HG03045 (cell line): ENCODE results near the gene SEPHS1.
"Not testable (repeated sequence)": the region's sequence is repeated elsewhere in the genome, so short reads cannot be mapped to it uniquely, and the experiment has no call there.

Source experiments
- ATAC-seq: cut with Tn5 transposase; IDR thresholded peaks from one replicate; pipeline ENCODE4 v1.9.1; 2021; ENCODE audit warnings: mild to moderate bottlenecking, moderate library complexity; ENCODE audit not compliant: unreplicated experiment

The SEPHS1 gene

DNA sequence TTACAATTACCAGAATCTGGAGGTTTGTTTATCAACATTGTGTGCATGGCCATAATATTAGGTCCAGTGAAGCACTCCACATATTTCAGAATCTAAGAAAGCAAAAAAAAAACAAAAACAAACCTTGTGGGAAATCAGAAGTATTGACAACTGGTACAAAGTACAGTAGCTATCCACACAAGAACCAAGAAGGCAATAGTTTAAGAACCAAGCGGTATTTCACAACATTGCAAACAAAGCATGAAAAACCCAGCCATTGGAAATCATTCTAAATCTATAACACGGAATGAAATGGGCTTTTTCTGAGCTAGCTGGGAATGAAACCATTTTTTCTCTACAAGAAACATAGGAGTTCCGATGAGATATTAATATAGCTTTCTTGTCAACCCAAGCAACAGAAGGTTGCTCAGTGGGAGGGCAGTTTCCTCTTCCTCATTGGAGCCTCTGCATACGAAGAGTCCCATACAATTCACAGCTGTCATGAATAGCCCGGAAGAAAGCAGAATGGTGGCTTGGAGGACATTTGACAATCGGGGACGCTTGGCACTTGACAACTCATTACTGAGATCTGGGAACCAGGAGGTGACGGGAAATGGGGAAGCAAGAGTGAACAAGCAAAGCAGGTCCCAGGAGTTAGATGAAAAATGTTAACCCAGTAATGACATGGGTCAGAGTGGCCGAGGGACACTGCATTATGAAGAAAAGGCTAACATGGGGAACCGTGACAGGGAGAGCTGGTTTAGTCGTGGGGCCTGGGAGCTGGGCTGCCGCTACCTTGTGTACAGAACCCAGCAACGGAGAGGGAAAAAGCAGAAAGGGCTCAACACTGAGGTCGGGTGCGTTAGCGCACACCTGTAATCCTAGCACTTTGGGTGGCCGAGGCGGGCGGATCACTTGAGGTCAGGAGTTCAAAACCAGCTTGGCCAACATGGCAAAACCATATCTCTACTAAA lies 56.0 kb downstream of the SEPHS1 start:
- no peak for ATAC-seq

DNA sequence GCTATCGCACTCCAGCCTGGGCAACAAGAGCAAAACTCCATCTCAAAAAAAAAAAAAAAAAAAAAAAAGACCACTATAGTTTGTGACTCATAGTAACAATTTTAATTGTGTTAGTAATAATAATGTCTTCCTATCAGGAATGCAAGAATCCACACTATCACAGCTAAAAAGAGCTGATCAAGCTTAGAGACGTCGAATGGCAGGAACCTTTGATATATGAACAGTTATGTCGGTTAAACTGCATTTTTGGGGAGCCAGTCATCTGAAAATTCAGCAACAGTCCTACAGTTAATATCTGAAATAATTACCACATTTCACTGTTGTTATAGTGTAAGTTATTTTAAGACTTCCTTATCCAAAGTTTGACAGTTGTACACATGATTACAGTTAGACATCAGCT lies 57.0 kb downstream of the SEPHS1 start:
- no peak for ATAC-seq

DNA sequence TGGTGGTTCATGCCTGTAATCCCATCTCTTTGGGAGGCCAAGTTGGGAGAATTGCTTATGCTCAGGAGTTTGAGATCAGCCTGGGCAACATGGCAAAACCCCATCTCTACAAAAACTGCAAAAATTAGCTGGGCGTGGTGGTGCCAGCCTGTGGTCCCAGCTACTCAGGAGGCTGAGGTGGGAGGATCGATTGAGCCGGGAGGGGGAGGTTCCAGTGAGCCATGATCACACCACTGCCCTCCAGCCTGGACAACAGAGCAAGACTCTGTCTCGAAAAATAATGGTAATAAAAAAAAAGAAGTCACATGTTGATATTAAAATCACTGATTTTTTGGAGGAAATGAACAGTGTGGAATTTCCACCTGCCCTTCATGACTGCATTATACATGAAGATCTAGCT lies 64.0 kb downstream of the SEPHS1 start:
- no peak for ATAC-seq

DNA sequence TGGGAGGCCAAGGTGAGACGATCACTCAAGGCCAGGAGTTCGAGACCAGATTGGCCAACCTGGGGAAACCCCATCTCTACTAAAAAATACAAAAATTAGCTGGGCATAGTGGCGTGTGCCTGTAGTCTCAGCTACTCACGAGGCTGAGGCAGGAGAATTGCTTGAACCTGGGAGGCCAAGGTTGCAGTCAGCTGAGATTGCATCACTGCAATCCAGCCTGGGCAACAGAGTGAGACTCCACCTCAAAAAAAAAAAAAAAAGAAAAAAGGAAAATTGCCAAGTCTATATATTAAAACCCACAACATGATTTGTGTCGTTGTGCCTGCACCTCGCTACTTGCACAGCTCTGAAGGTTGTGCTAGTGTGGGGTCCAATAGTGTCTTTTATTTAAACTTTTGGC lies 65.7 kb downstream of the SEPHS1 start:
- not testable (repeated sequence) for ATAC-seq

DNA sequence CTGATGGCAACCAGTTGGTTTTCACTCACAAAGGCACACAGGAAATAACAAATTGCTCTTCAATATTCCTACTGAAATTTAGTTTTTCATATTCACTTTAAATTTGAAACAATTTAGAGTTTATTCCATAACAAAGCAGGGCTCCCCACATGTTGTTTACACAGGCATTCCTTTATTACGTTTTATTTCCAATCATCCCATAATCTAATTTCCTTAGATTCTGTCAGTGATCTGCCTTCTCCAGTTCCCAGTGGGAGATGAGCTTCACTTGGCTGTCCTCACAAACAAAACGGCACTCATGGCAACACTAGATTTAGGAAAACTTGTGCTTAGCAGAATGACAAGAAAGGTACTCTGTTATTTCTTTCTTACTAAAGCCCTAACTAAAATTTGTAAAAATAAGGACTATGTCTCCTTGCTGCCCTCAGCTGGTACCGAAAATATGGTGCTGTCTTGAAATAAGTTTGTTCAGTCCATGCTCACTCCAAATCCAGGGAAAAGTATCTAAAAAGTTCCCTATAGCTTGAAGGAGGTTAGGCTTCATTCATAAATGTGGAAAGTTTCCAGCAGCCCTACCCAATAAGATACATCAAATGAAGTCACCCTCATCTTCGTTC lies 71.2 kb downstream of the SEPHS1 start:
- ATAC-seq, result no peak

DNA sequence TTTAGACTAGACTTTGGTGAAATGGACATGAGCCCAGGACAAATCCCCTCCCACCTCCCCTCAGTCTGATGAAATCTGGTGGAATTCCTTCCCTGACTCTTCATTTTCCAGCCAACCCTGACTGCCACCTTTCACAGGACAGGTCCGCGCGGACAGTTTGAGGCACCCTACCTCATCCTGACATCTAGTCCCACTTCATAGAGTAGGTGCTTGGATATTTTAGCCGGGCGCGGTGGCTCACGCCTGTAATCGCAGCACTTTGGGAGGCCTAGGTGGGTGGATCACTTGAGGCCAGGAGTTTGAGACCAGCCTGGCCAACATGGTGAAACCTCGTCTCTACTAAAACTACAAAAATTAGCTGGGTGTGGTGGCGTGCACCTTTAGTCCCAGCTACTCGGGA lies 71.9 kb downstream of the SEPHS1 start:
- not testable (repeated sequence) for ATAC-seq

DNA sequence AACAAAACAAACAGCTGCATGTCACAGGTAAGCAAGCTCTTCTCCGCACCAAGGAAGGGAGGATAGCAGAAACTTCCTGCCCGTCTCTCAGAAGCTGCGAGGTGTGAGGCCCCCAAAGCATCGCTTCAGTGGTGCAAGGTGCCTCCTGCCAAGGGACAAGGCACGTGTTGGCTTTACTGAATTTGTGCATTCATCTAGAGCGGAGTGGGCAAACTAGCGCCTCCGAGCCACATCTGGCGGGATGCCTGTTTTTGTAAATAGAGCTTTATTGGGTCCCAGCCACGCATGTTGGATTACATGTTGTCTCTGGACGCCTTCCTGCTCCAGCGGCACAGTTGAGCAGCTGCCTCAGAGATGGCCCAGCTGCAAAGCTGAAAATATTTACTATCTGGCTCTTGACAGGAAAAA lies 75.9 kb downstream of the SEPHS1 start:
- no peak for ATAC-seq

DNA sequence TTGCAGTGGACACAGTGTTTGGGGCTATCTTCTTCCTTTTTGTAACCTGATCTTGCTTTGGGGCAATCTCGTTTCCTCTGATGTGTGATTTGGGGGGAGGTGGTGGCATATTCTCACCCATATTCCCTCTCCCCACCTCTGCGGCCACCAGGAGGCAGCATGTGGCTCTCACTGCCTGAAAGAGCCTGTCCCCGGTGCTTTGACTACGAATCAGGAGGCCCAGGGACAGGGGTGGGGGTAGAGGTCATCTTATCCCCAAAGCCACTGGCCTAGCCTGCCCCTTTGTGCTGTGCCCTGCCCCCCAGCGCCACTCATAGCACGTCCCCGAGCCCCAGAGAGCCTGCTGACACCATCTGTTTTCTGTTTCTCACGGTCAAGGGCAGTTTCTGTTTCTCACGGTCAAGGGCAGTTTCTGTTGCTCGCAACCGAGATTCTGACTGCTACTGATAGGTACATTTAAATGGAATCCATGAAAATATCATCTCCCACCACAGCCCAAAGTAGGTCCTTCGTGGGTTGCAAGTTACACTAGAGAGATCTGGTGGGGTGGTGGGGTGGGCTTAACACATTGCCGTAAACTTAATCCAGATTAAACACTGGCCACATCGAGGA lies 76.4 kb downstream of the SEPHS1 start:
- ATAC-seq, result no peak

DNA sequence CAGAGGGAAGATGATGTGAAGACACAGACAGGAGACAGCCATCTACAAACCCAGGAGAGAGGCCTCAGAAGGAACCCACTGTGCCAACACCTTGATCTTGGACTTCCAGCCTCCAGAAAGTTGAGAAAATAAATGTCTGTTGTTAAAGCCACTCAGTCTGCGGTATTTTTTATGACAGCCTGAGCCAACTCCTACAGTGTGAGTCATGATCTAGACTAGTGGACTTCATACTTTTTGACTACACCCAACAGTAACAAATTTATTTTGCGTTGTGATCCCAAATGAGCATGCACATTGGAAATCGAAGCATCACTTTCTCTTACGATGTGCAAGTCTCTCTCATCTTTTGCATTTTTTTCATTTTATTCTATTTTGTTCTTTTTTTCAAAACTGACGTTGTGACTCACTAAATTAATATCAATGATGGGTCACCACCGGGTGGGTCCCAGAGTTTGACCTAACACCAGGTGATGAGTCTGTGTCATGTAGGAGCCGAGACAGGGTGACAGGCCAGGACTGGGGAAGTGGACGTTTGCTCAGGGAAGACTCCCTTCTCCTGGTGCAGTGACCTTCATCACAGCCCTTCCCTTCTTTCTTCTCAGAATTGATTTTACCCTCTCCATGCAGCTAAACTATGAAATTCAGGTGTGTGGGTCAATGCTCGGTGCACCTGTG lies 77.1 kb downstream of the SEPHS1 start:
- ATAC-seq, result no peak

DNA sequence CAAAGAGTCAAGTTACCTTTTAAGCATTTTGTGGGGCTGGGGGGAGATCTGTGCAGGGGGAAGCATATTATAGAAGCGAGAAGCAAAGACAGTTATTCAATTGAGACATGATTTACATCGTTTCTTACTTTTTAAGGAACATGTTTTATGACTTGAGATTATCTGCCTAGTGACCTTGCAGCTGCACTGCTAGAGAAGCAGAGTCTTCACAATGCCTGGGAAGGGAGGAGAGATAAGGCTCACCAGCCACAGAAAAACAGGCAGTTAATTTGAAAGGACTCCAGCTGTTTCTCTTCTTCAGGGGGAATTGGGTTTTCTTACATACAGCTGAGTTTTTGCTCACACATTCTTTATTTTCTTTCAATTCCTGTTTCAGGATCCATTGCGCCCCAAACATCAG lies 79.3 kb downstream of the SEPHS1 start:
- no peak for ATAC-seq

DNA sequence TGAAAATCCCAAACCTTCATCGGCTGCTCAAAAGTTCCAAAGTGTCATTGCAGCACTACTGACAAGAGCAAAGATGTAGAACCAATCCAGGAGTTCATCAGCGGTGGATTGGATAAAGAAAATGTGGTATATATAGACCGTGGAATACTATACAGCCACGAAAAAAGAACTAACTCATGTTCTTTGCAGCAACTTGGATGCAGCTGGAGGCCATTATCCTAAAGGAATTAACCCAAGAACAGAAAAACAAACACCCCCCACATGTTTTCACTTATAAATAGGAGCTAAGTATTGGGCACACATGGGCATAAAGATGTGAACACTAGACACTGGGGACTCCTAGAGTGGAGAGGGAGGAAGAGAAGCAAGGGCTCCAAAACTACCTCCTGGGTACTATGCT lies 79.8 kb downstream of the SEPHS1 start:
- ATAC-seq, result no peak
